Thoracic aorta (tissue), 2 donors: ENCODE results near the gene LPAR1. TPM values are rescaled to one million over a fixed set of nuclear protein-coding genes. Genes with fewer than 3 reads are reported as not detected.

Experiments used
- ATAC-seq: fragments of 150-250 bp; one replicate; pipeline ENCODE4 v1.8.0; 2017; ENCODE audit warnings: low read depth; ENCODE audit not compliant: insufficient number of reproducible peaks, low FRiP score
- DNase-seq: peaks from one replicate; pipeline ENCODE4 v3.0.0-alpha.2; 2020; ENCODE audit warnings: low spot score
- H3K27ac ChIP-seq, 2 donors: fragments of 200-600 bp; sonication (generic); 1 replicate in 1 of 2; 2 replicates in 1 of 2; pipeline ENCODE4 v1.5.1; 2016; ENCODE audit warnings: mild to moderate bottlenecking in 2 of 2, moderate library complexity in 2 of 2
- H3K27me3 ChIP-seq: fragments of 200-600 bp; sonication (generic); replicated peaks from 2 replicates; pipeline ENCODE4 v1.6.0; 2016; ENCODE audit warnings: mild to moderate bottlenecking; ENCODE audit not compliant: insufficient read depth
- H3K36me3 ChIP-seq: fragments of 200-600 bp; sonication (generic); one replicate; pipeline ENCODE4 v1.5.1; 2016
- H3K4me1 ChIP-seq, 2 donors: fragments of 200-600 bp; sonication (generic); 1 replicate in 1 of 2; 2 replicates in 1 of 2; pipeline versions ENCODE4 v1.5.1 to v1.6.0; 2016; ENCODE audit warnings: low read depth in 2 of 2, mild to moderate bottlenecking in 1 of 2; ENCODE audit not compliant: control insufficient read depth in 1 of 2
- H3K4me3 ChIP-seq: fragments of 200-600 bp; sonication (generic); 2 replicates; pipeline ENCODE4 v1.5.1; 2016; ENCODE audit warnings: mild to moderate bottlenecking
- H3K9me3 ChIP-seq: fragments of 200-600 bp; sonication (generic); 2 replicates; pipeline ENCODE4 v1.5.1; 2016
- CTCF ChIP-seq: fragments of 200-600 bp; sonication (generic); IDR thresholded peaks from one replicate; pipeline ENCODE4 v1.5.1; 2019; ENCODE audit warnings: antibody characterized with exemption
- total RNA-seq, 2 donors: library from RNA; depleted of rRNA; stranded (reverse); fragments of >200 nt; gene quantifications; one replicate each; pipeline versions ENCODE4 v1.1.0 to v1.2.3, GENCODE V29; 2016

Gene LPAR1
- total RNA-seq, 2 donors from 2014 or later, result 85.1 to 94.0 TPM

- H3K4me1 ChIP-seq, result no peaks in the 10 kb centered on the region
- H3K4me3 ChIP-seq, result no peak overlapping the region
- H3K27me3 ChIP-seq, result no peaks in the 10 kb centered on the region
- H3K9me3 ChIP-seq, result no peaks in the 10 kb centered on the region
- DNase-seq (no peak), ATAC-seq (no peak)
- no peak for TF ChIP-seq CTCF
- H3K36me3 ChIP-seq, result no peaks in the 10 kb centered on the region
- no peak overlapping the region for H3K27ac ChIP-seq
Measured at GRCh38 chr9:111064160-111064837, 26.0 kb upstream of the LPAR1 start.

- no peak for TF ChIP-seq CTCF
- Histone ChIP-seq H3K4me3 (no peak overlapping the region), H3K27me3 (no peaks in the 10 kb centered on the region), H3K4me1 (no peaks in the 10 kb centered on the region), H3K9me3 (no peaks in the 10 kb centered on the region), H3K27ac (no peak overlapping the region), H3K36me3 (no peaks in the 10 kb centered on the region)
- ATAC-seq (no peak), DNase-seq (no peak)
Measured at GRCh38 chr9:111063332-111063731, 25.1 kb upstream of the LPAR1 start.

DNA sequence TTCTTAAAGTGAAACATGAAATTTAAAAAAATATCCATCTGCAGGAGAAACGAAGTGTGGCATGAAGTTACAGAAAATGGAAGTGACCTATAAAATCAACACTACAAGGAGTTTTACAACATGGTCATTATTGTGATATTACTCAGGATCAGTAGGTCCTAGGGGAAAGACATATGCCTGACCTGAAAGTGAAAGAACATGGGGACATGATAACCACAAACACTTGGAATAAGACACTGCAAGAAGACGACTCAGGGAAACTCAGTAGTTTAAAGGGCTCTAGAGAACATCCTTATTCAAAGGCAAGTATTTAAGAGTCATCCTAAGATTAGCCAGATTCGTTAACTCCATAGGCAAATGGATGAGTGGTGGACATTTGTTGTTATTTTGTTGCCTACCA is 19.9 kb upstream of the LPAR1 start:
- Histone ChIP-seq H3K4me3 (no peak overlapping the region), H3K9me3 (no peaks in the 10 kb centered on the region), H3K4me1 (no peaks in the 10 kb centered on the region), H3K36me3 (no peaks in the 10 kb centered on the region), H3K27me3 (no peaks in the 10 kb centered on the region), H3K27ac (no peak overlapping the region)
- DNase-seq (no peak), ATAC-seq (no peak)
- no peak for TF ChIP-seq CTCF

GRCh38 chr9:111056538-111056937 is 18.3 kb upstream of the LPAR1 start:
- Histone ChIP-seq H3K27ac (no peak overlapping the region), H3K9me3 (no peaks in the 10 kb centered on the region), H3K4me3 (no peak overlapping the region), H3K27me3 (no peaks in the 10 kb centered on the region), H3K4me1 (no peaks in the 10 kb centered on the region), H3K36me3 (no peaks in the 10 kb centered on the region)
- ATAC-seq, result no peak
- TF ChIP-seq CTCF, result no peak
- DNase-seq, result no peak

DNA sequence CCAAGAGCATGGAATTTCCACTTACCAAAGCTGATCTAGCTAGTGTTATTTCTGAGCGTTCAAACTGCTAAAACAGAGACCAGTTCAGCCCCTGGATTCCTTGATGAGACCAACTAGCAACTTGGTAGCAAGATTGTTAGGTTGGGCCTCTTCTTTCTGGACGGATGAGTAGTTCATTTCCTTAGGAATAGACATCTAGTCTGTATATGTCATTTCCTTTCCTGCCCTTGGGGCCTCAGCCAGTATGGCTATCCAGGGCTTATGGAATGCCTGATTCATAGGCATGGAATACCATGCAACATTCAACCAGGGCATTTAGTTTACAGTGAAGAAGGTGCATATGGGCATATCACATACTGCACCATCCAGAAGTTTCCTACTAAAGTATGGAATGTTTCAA is 14.5 kb upstream of the LPAR1 start:
- TF ChIP-seq CTCF, result no peak
- H3K4me3 ChIP-seq, result no peak overlapping the region
- ATAC-seq, result no peak
- no peak for DNase-seq
- H3K9me3 ChIP-seq, result no peaks in the 10 kb centered on the region
- H3K27me3 ChIP-seq, result no peaks in the 10 kb centered on the region
- no peak overlapping the region for H3K27ac ChIP-seq
- H3K4me1 ChIP-seq, result no peaks in the 10 kb centered on the region
- no peaks in the 10 kb centered on the region for H3K36me3 ChIP-seq
